SW 1271 (cell line): Measurements from ENCODE around the gene STXBP2.

Experiments used
- DNase-seq, 2 experiments: peaks; one replicate each; lab custom pipeline; 2025; lab: John Stamatoyannopoulos, UW

STXBP2 gene

GRCh38 chr19:7612282-7613274 is 24.3 kb upstream of the STXBP2 start:
- DNase-seq = no peak

- no peak for DNase-seq
Observed at GRCh38 chr19:7614859-7615741, 21.8 kb upstream of the STXBP2 start.

DNA sequence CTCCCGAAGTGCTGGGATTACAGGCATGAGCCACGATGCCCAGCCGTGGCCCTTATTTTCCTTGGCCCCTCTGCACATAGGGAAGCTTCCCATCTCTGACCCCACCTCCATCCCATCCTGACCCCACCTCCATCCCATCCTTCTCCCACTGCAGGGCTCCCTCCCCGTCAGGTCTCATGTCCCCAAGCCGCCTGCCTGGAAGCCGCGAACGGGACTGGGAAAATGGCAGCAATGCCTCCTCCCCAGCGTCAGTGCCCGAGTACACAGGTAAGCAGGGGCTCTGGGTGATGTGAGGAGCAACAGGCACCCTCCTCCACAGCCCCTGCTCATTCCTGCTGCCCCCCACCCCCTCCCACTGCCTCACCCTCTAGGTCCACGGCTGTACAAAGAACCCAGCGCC is 19.7 kb upstream of the STXBP2 start:
- no peak for DNase-seq

- DNase-seq = no peak
Observed at GRCh38 chr19:7617735-7618134, 19.2 kb upstream of the STXBP2 start.

- DNase-seq = no peak
Observed at GRCh38 chr19:7618348-7618747, 18.6 kb upstream of the STXBP2 start.

DNA sequence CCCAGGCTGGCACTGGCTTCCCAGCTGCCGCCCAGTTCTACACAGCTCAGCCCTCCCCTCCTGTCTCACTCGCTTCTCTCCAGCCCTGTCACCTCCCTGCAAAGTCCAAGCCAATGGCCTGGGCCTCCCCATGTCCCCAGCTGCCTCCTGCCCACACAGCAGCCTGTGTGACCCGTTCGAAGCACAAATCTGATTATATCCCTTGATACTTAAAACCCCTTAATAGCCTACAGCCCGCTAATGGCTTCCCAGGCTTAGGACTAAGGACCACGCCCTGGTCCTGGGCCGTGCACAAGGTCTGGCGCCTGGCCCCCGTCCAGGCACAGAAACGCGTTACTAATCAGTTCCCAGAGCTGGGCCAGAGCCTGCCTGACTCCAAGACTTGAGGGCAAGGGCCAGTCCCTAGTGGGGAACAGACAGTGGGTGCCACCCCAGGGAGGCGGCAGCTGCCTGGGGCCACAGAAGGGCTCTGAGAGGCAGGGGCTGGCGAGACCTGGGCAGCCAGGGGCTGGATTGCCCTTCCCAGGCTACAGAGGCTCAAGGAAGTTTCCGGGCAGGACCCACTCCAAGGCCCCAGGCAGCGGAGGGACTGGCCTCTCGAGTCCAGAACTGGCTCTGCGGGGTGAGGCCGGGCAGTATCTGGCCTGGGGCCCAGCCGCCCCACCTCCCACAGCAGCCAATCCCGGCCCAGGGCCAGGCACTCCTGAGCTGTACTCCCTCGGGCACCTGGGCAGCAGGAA is 18.0 kb upstream of the STXBP2 start:
- no peak for DNase-seq

DNA sequence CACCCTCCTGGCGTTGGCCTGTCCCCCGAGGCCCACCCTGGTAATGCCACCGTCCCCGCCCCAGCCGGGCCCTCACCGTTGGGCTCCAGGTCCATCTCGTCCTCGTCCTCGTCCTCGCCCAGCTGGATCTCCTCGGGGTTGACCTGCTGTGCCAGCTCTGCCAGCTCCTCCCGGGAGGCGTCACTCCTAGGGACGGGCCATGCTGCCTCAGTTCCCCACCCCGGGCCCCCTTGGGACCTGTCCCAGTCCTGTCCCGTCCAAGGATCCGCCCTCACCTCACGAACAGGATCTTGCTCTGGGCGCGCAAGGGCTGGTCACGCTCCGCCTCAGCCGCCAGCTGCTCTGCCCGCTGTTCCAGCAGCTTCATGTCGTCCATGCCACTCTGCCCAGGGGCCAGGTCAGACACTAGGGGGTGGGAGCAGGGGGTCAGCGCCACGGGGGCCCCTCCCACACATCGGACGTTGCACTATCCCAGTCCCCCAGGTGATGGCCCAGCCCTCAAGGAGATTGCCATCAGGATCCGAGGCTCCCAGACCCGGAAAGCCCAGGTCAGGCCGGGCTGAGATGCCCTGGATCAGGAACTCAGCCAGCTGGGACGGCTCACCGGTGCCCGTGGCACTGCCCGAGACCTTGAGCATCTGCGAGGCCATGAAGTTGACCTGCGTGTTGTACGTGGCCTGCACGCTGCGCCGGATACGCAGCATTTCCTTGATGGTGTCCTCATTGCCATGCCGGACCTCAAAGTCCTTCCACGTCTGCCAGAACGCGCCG is 17.1 kb upstream of the STXBP2 start:
- no peak for DNase-seq

DNA sequence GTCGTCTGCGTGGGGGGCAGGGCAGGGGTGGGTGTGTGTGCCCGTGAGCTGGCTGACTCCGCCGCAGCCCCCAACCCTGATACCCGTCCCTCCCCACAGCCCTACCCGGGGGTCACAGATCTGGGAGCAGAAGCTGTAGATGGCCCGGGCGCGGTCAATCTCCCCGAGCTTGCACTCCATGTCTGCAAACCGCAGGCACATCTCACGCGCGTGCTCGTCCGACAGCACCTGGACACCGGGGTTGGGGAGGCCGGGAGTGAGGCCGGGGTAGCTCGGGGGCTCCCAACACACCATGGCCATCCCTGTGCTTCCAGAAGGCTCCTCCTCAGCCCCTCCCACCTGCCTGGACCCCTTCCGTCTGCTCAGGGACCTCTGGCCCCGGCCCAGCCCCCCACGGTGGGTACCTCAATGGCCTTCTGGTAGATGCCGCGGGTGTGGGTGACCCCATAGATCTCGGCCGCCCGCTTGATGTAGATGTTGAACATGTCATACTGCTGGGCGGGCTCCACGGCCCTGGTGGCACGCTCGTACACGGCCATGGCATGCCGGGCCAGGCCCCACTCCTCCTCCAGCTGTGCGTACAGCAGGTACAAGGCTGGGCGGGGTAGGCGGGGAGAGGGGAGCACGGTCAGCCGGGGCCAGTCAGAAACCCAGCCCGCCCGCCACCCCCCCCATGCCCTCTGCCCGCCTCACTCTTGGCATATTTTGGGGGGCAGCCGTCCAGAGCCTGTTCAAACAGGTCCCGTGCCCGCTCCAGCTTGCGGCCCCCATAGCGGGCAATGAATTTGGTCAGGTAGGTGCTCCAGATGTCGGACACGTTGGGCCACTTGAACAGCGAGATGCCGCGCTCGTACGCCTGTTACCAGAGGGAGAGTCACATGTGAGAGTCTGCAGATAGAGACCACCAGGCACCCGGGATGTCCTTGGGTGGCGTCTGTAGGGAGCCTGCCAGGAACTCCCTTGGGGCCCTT is 16.2 kb upstream of the STXBP2 start:
- DNase-seq = no peak

DNA sequence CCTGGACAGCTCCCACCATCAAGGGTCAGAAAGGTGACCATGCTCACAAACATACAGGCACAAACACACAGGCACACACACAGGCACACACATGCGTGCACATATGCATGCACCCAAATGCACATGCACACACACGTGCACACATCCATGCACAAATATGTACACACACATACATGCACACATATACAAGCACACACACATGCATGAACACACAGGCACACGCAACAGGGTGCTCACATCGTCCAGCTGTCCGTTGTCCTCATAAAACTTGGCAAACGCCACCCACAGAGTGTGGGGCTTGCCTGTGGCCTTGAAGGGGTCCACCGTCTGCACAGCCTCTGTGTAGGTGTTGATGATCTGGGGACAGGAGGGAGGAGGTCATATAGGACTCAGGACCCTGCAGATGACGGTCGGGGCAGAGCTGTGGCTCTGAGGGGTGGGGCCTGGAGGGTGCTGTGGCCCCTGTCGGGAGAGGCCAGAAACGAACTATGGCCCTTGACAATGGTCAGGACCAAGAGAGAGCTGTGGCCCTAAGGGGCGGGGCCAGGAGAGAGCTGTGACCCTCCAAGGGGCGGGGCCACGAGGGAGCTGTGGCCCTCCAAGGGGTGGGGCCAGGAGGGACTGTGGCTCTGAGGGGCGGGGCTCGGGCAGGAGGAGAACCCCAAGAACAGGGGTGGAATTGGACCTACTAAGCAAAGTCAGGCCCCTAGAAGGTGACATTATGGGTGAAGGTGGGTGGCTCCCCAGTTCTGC is 13.8 kb upstream of the STXBP2 start:
- no peak for DNase-seq

- DNase-seq = no peak
Observed at GRCh38 chr19:7623725-7624603, 12.9 kb upstream of the STXBP2 start.

GRCh38 chr19:7624810-7625209 is 12.1 kb upstream of the STXBP2 start:
- no peak for DNase-seq

DNA sequence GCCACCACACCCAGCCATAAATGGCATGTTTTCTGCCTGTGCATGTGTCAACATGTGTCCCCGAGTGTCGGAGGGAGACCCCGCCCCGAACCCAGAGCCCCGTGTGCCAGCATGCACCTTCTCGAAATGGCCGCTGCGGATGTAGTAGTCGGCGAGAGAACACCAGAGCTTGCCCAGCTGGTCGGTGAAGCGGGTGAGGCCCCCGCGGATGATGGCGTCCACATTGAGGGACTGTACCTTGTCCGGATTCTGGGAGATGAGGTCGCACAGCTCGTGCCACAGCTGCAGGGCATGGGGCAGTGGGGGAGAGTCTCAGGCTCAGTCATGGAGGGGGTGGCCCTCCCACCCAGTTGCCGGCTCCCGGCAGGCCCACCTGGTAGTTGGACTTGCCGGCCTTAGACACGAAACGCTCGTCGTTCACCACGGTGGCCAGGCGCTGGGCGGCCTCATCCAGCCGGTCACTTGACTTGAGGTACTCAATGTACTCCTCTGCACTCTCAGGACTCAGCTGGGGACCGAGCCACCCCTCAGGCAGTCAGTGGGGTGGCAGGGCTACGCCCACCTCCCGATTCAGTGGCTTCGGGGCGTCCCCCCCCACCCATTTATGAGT is 11.0 kb upstream of the STXBP2 start:
- DNase-seq = no peak

GRCh38 chr19:7627166-7627565 is 9.7 kb upstream of the STXBP2 start:
- no peak for DNase-seq

DNA sequence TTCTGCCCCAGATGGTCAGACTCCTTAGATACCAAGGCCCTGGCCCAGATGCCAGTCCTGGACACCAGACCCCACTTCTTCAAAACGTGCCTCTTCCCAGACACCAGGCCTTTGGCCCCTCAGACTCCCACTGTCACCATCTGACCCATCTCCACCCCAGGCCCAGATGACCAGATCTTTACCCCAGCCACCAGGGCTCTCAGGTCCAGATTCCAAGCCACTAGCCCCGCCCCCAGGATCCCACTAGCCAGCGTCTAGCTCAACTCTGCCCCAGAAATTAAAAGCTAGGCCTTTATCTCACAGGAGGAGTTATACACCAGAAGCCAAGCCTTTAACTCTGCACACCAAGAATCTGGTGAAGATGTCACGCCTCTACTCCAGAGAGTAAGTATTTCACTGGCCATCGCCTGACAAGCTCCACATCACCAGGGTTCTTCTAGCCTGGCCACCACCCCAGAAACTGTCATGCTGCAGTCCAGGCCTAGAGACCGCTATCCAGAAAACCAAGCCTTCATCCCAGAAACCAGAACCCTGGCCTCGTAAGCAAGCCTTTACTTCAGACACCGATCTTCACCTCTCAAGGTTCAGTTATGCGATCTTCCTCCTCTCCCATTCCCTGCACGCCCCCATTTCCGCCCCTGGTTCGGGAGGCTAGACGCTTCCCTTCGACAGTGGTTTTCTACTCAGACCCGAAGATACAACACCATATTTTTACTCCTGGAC is 8.2 kb upstream of the STXBP2 start:
- DNase-seq = no peak

- DNase-seq = peak; percentile 94 to 98
Observed at GRCh38 chr19:7629347-7630054, 7.4 kb upstream of the STXBP2 start, which contains the start of the genes PET100 and XAB2. Gene PET100, plus strand, starts transcription at chr19:7629793. Its CDS starts 41 bp downstream, at chr19:7629834. Gene XAB2, minus strand, starts transcription at chr19:7629545. Its CDS starts 18 bp downstream, at chr19:7629527.

DNA sequence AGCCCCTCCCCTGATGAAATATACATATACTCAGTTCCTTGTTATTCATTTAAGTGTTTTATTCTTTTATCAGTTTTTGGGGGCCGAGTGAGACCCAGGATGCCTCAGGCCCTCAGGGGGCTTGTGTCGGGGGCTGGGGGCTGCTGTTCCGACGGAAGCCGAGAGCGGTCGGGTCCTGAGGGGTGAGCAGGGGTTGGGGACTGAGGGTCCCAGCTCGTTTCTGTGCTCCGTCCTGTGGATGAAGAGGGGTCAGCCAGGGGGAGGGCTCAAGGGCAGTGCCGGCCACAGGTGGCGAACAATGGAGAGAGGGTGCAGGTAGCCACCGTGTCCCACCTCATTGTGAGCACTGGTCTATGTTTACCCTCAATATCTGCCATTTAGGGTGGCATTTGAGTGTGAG is 5.3 kb upstream of the STXBP2 start:
- DNase-seq = no peak
